Measurements from ENCODE around the gene EXOC6B. TPM values are rescaled to one million over a fixed set of nuclear protein-coding genes. Genes with fewer than 3 reads are reported as not detected.

Gene EXOC6B
- total RNA-seq, 1 donor from 2014 or later: 7.7 TPM

- no peak for DNase-seq (ENCODE audit: low read depth)
- TF ChIP-seq CTCF (conservative IDR thresholded peaks at IDR 0.05; ENCODE audit: low read depth, low read length): no peak
- no peak overlapping the region for H3K4me3 ChIP-seq (ENCODE audit: low read depth, low read length)
Measured at GRCh38 chr2:72183466-72183865, 642.4 kb downstream of the EXOC6B start.

GRCh38 chr2:72183016-72183415 lies 642.8 kb downstream of the EXOC6B start:
- no peak overlapping the region for H3K4me3 ChIP-seq (ENCODE audit: low read depth, low read length)
- DNase-seq (ENCODE audit: low read depth): no peak
- no peak for TF ChIP-seq CTCF (conservative IDR thresholded peaks at IDR 0.05; ENCODE audit: low read depth, low read length)

GRCh38 chr2:72182547-72182946 lies 643.3 kb downstream of the EXOC6B start:
- TF ChIP-seq CTCF (conservative IDR thresholded peaks at IDR 0.05; ENCODE audit: low read depth, low read length): no peak
- DNase-seq (ENCODE audit: low read depth): no peak
- H3K4me3 ChIP-seq (ENCODE audit: low read depth, low read length): no peak overlapping the region

GRCh38 chr2:72181616-72182015 lies 644.2 kb downstream of the EXOC6B start:
- no peak overlapping the region for H3K4me3 ChIP-seq (ENCODE audit: low read depth, low read length)
- no peak for DNase-seq (ENCODE audit: low read depth)
- TF ChIP-seq CTCF (conservative IDR thresholded peaks at IDR 0.05; ENCODE audit: low read depth, low read length): no peak

- H3K4me3 ChIP-seq (ENCODE audit: low read depth, low read length): no peak overlapping the region
- TF ChIP-seq CTCF (conservative IDR thresholded peaks at IDR 0.05; ENCODE audit: low read depth, low read length): no peak
- DNase-seq (ENCODE audit: low read depth): no peak
Measured at GRCh38 chr2:72180351-72180750, 645.5 kb downstream of the EXOC6B start.

- no peak overlapping the region for H3K4me3 ChIP-seq (ENCODE audit: low read depth, low read length)
- TF ChIP-seq CTCF (conservative IDR thresholded peaks at IDR 0.05; ENCODE audit: low read depth, low read length): no peak
Measured at GRCh38 chr2:72178551-72178950, 647.3 kb downstream of the EXOC6B start.

GRCh38 chr2:72176281-72176680 lies 649.6 kb downstream of the EXOC6B start:
- no peak for TF ChIP-seq CTCF (conservative IDR thresholded peaks at IDR 0.05; ENCODE audit: low read depth, low read length)
- H3K4me3 ChIP-seq (ENCODE audit: low read depth, low read length): no peak overlapping the region
- no peak for DNase-seq (ENCODE audit: low read depth)

More at GRCh38 chr2:72178551-72178950, 647.3 kb downstream of the EXOC6B start:
- no peak for DNase-seq (ENCODE audit: low read depth)

Data from epithelial cell of proximal tubule (primary cell).